NB4 (cell line): ENCODE results near the gene LSM3.

Experiments used
- DNase-seq: peaks from one replicate; pipeline ENCODE4 v3.0.0; 2010; ENCODE audit warnings: low read depth
- H3K4me3 ChIP-seq: one replicate; pipeline ENCODE4 v1.5.1; 2011; ENCODE audit warnings: mild to moderate bottlenecking, low read depth, low read length, moderate library complexity
- CTCF ChIP-seq: IDR thresholded peaks from one replicate; pipeline ENCODE4 v1.5.1; 2012; ENCODE audit warnings: low read depth, low read length
- MAX ChIP-seq: IDR thresholded peaks from 2 replicates; pipeline ENCODE4 v1.6.1; 2011; ENCODE audit warnings: low read depth, low read length
- MYC ChIP-seq: IDR thresholded peaks from 2 replicates; pipeline ENCODE4 v1.6.1; 2011; ENCODE audit warnings: low read depth, low read length
- POLR2A ChIP-seq: IDR thresholded peaks from 2 replicates; pipeline ENCODE4 v1.6.1; 2011; ENCODE audit warnings: mild to moderate bottlenecking; ENCODE audit not compliant: insufficient read length; ENCODE audit errors: extremely low read depth

The LSM3 gene

GRCh38 chr3:14218355-14218754 lies 39.7 kb downstream of the LSM3 start:
- TF ChIP-seq CTCF (no peak), POLR2A (no peak), MAX (no peak), MYC (no peak)
- no peak for DNase-seq
- H3K4me3 ChIP-seq = no peak overlapping the region

- TF ChIP-seq MYC (no peak), POLR2A (no peak), CTCF (no peak), MAX (no peak)
- DNase-seq = no peak
Observed at GRCh38 chr3:14220933-14221332, 42.3 kb downstream of the LSM3 start.

GRCh38 chr3:14221902-14222301 lies 43.3 kb downstream of the LSM3 start:
- no peak for TF ChIP-seq POLR2A
- no peak for TF ChIP-seq MYC
- no peak for TF ChIP-seq MAX
- no peak for TF ChIP-seq CTCF
- no peak for DNase-seq
- H3K4me3 ChIP-seq = no peak overlapping the region

More at GRCh38 chr3:14220933-14221332, 42.3 kb downstream of the LSM3 start:
- no peak overlapping the region for H3K4me3 ChIP-seq

GRCh38 chr3:14222457-14222856 lies 43.8 kb downstream of the LSM3 start:
- TF ChIP-seq CTCF = no peak
- no peak for TF ChIP-seq MAX
- no peak for TF ChIP-seq MYC
- no peak for TF ChIP-seq POLR2A
- DNase-seq = no peak
- H3K4me3 ChIP-seq = no peak overlapping the region

GRCh38 chr3:14222900-14223594 lies 44.4 kb downstream of the LSM3 start:
- TF ChIP-seq CTCF = no peak
- no peak for TF ChIP-seq MAX
- TF ChIP-seq MYC = no peak
- no peak for TF ChIP-seq POLR2A
- DNase-seq = no peak
- H3K4me3 ChIP-seq = no peak overlapping the region

- TF ChIP-seq MAX (no peak), CTCF (no peak), MYC (no peak), POLR2A (no peak)
- no peak overlapping the region for H3K4me3 ChIP-seq
- DNase-seq = no peak
Observed at GRCh38 chr3:14223595-14223994, 45.0 kb downstream of the LSM3 start.
